Kidney epithelial cell (primary cell): ENCODE measurements around the gene OR2T29. TPM values are rescaled to one million over a fixed set of nuclear protein-coding genes. Genes with fewer than 3 reads are reported as not detected.
"Not testable (repeated sequence)": the region's sequence is repeated elsewhere in the genome, so short reads cannot be mapped to it uniquely, and the experiment has no call there.

Experiments
- DNase-seq: peaks from one replicate; pipeline ENCODE4 v3.0.0-alpha.2; 2010; ENCODE audit warnings: low read depth
- H3K27me3 ChIP-seq: 2 replicates; pipeline ENCODE4 v1.6.0; 2011; ENCODE audit warnings: low read length; ENCODE audit not compliant: control insufficient read depth, insufficient read depth
- H3K36me3 ChIP-seq: 2 replicates; pipeline ENCODE4 v1.5.1; 2011; ENCODE audit warnings: low read length; ENCODE audit not compliant: control insufficient read depth, insufficient read depth
- H3K4me3 ChIP-seq: 2 replicates; pipeline ENCODE4 v1.5.1; 2011; ENCODE audit warnings: low read depth, mild to moderate bottlenecking, control low read depth, low read length
- total RNA-seq: library from RNA; depleted of rRNA; stranded (reverse); fragments of >200 nt; gene quantifications from 2 replicates; pipeline ENCODE4 v1.2.3, GENCODE V29; 2015
- TF ChIP-seq, protein P1 (sequence below): IDR thresholded peaks from 2 replicates; pipeline ENCODE4 v1.5.1; 2011; ENCODE audit warnings: mild to moderate bottlenecking, moderate library complexity, low read length, control low read depth, inconsistent platforms; ENCODE audit not compliant: insufficient read depth, poor library complexity, severe bottlenecking

Gene OR2T29
- total RNA-seq, 1 donor from 2014 or later, result not detected

DNA sequence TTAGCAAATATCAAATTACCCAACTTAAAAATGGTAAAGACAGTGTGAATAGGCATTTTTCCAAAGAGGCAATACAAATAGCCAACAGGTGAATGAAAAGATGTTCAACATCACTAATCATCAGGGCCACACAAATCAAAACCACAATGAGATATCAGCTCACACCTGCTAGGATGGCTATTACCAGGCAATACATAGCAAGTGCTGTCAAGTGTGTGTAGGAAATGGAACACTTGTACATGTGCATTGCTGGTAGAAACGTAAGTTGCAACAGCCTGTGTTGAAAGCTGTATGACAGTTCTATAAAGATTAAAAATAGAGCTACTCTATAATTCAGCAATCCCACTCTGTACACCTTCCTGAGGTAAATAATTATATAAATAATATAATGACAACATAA lies 9.5 kb upstream of the OR2T29 start:
- not testable (repeated sequence) for H3K36me3 ChIP-seq, H3K27me3 ChIP-seq, H3K4me3 ChIP-seq, DNase-seq

DNA sequence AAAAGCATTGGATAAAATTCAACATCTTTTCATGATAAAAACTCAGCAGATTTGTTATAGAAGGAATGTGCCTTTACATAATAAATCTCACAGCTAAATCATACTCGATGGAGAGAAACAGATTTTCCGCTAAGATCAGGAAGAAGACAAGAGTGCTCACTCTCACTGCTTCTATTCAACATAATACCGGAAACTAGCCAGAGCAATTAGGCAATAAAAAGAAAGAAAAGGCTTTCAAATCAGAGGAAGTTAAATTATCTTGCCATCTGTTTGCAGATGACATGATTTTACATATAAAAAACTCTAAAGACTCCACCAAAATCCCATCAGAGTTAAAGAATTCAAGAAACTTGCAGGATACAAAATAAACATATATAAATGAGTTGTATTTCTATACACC lies 8.2 kb upstream of the OR2T29 start:
- not testable (repeated sequence) for H3K27me3 ChIP-seq, DNase-seq, H3K4me3 ChIP-seq, H3K36me3 ChIP-seq

DNA sequence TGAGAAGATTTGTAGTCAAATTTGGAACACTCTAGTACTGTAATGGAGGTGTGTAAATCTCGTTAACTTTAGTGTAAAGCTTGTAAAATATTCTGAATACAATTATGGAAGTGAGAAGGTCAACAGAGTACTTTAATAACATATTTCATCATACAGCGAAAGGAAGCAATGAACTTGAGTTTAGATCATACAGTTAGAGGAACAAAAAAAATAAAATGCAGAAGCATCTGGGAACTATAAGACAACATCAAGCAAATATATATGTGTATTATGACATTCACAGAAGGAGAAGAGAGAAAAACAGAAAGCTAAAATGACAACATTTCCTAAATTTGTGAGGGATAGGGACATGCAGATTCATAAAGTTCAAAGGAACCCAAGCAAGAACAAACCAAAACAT lies 6.5 kb upstream of the OR2T29 start:
- H3K4me3 ChIP-seq, H3K27me3 ChIP-seq, DNase-seq, H3K36me3 ChIP-seq: not testable (repeated sequence)

DNA sequence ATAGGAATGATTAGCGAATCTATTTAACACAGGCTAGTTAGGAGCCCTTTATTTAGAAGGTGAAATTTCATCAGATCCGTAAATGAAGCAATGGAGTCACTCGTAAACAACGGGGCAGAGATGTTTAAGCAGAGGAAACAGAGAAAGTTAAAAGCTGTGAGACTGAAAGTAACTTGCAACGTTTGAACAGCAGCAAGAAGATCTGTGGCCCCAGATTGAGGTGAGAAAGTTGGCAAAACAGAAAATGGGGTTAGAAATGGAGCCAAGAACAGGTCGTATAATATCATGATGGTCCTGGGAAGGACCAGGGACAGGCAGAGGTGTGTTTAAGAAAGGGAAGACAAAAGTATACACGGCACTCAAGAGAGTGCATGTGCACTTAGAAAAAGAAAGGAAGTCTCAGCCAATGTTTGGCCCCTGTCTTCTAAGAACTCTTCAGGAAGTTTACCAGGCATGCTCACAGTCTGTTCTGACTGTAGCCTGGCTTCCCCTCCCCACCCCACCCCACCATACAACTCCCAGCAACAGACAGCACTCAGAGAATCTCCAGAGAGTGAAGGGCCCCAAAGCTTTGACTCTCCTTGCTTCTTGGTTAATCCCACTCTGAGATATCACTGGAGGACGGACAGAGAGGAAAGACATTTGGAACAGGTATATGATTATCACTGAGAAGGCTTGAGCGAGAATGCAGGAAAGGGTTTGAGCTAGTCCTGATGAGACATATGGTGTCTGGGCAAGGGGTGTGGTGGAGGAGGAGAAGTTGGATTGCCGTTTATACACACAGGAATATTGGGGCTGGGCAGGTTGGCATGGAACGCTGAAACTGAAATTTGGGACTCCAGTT lies 3.2 kb upstream of the OR2T29 start:
- H3K4me3 ChIP-seq, H3K36me3 ChIP-seq, DNase-seq, H3K27me3 ChIP-seq: not testable (repeated sequence)

DNA sequence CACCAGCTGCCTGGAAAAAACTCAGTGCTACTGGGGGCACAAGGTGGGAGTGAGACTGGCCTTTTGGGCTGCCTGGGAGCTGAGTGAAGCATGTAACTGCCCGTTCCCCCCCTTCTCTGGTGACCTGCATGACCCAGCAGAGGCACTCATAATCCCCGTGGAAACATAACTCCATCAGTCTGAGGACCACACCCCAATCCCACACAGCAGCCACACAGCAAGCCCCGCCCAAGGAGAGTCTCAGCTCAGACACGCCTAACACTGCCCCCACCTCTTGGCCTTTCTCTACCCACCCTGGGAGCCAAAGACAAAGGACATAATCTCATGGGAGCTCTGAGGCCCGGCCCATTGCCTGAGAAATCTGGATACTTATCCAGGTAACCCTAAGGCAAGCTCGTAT lies 11.5 kb downstream of the OR2T29 start:
- not testable (repeated sequence) for H3K27me3 ChIP-seq, H3K36me3 ChIP-seq, DNase-seq, H3K4me3 ChIP-seq

DNA sequence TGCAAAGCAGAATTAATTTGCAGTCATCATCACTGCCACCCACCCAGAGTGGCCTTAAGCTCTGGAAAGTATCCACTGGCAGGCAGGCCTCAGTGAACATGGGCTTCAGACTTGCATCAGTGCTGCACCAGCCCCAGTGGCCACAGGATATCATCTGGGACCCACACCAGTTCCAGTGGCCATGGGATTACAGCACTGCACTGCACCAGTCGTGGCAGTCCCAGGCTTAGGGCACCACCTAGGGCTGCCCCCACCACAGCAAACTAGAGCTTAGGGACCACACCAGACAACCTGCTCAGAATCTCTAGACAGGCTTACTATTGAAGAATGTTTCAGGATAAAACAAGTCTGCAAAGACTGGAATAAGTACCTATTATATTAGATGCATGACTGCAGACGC lies 15.2 kb downstream of the OR2T29 start:
- H3K27me3 ChIP-seq, H3K4me3 ChIP-seq, H3K36me3 ChIP-seq, DNase-seq: not testable (repeated sequence)

DNA sequence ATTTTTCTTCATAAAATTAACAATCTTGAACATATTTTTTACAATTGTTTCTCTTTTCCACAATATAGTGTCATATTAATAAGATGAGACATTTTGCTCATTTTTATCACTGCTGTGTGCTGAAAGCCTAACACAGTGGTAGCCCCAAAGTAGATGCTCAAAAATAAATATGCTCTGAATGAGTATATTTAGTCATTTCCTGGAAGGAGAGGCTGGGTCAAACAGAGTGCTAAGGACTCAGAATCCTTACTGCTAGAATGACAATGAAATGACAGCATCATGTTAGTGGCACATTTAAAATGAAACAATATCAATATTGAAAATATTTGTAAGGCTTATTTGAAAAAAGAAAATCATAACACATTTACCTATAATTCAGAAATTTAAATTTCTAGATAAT lies 25.1 kb downstream of the OR2T29 start:
- H3K4me3 ChIP-seq, H3K27me3 ChIP-seq, H3K36me3 ChIP-seq, DNase-seq: not testable (repeated sequence)

DNA sequence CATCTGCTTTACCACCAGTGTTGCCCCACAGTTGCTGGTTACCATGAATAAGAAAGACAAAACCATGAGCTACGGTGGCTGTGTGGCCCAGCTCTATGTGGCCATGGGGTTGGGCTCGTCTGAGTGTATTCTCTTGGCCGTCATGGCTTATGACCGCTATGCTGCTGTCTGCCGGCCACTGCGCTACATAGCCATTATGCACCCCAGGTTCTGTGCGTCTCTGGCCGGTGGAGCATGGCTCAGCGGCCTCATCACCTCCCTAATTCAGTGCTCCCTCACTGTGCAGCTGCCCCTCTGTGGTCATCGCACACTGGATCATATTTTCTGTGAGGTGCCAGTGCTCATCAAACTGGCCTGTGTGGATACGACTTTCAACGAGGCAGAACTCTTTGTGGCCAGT lies 40.7 kb downstream of the OR2T29 start:
- no peak for DNase-seq
- Histone ChIP-seq H3K4me3 (no peak overlapping the region), H3K27me3 (no peaks in the 10 kb centered on the region), H3K36me3 (no peaks in the 10 kb centered on the region)
- TF ChIP-seq, protein P1, sequence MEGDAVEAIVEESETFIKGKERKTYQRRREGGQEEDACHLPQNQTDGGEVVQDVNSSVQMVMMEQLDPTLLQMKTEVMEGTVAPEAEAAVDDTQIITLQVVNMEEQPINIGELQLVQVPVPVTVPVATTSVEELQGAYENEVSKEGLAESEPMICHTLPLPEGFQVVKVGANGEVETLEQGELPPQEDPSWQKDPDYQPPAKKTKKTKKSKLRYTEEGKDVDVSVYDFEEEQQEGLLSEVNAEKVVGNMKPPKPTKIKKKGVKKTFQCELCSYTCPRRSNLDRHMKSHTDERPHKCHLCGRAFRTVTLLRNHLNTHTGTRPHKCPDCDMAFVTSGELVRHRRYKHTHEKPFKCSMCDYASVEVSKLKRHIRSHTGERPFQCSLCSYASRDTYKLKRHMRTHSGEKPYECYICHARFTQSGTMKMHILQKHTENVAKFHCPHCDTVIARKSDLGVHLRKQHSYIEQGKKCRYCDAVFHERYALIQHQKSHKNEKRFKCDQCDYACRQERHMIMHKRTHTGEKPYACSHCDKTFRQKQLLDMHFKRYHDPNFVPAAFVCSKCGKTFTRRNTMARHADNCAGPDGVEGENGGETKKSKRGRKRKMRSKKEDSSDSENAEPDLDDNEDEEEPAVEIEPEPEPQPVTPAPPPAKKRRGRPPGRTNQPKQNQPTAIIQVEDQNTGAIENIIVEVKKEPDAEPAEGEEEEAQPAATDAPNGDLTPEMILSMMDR, result no peak

DNA sequence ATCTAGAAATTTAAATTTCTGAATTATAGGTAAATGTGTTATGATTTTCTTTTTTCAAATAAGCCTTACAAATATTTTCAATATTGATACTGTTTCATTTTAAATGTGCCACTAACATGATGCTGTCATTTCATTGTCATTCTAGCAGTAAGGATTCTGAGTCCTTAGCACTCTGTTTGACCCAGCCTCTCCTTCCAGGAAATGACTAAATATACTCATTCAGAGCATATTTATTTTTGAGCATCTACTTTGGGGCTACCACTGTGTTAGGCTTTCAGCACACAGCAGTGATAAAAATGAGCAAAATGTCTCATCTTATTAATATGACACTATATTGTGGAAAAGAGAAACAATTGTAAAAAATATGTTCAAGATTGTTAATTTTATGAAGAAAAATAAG lies 52.4 kb downstream of the OR2T29 start:
- H3K36me3 ChIP-seq, DNase-seq, H3K4me3 ChIP-seq, H3K27me3 ChIP-seq: not testable (repeated sequence)

DNA sequence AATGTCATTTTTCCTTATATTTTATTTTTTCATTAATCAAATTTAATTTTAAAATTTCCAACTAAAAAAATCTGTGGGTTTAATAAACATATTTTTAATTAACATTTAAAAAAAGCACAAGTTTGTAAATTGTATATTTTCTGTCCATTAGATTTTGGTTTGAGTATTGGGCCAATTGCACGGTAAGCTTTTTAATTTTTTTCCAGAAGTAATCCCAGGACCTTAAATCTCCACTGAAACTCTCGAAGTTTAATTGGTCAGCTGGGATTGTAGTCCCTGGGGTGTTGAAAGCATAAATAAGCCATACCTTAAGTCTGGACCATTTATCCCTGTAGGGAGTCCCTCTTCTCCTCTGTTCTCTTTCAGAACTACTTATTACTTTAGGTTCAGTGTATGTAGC lies 54.8 kb downstream of the OR2T29 start, which contains the start of gene OR2G6:
TSS of gene OR2G6 (plus strand) at position 301 of the 400 bp plus-strand sequence. CDS start 13,574 bp downstream, outside the sequence.
- not testable (repeated sequence) for DNase-seq, H3K4me3 ChIP-seq, H3K36me3 ChIP-seq, H3K27me3 ChIP-seq

Other genes with a start within 250 kb of the OR2T29 start
- not detected in 2 replicates for gene OR2M7, start 238.2 kb downstream of the OR2T29 start, total RNA-seq
- gene OR14C36, start 214.0 kb downstream of the OR2T29 start, total RNA-seq, result not detected in 2 replicates
- gene OR2T4, start 201.1 kb downstream of the OR2T29 start, total RNA-seq, result not detected in 2 replicates
- gene OR2T6, start 187.0 kb downstream of the OR2T29 start, total RNA-seq, result not detected in 2 replicates
- gene OR2T1, start 159.7 kb downstream of the OR2T29 start, total RNA-seq, result not detected in 2 replicates
- not detected in 2 replicates for gene OR2T2, start 117.1 kb downstream of the OR2T29 start, total RNA-seq
- gene OR2T3, start 89.4 kb downstream of the OR2T29 start, total RNA-seq, result not detected in 2 replicates
- gene OR2T5, start 74.2 kb downstream of the OR2T29 start, total RNA-seq, result not detected in 2 replicates
- not detected in 2 replicates for gene OR2G6, start 54.7 kb downstream of the OR2T29 start, total RNA-seq
- not detected in 2 replicates for gene OR2T34, start 12.0 kb upstream of the OR2T29 start, total RNA-seq
- not detected in 2 replicates for gene OR2T10, start 34.9 kb upstream of the OR2T29 start, total RNA-seq
- not detected in 2 replicates for gene OR2T11, start 72.3 kb upstream of the OR2T29 start, total RNA-seq
- gene OR2T35, start 82.5 kb upstream of the OR2T29 start, total RNA-seq, result not detected in 2 replicates
- not detected in 2 replicates for gene OR2T27, start 92.8 kb upstream of the OR2T29 start, total RNA-seq
- gene OR14I1, start 140.0 kb upstream of the OR2T29 start, total RNA-seq, result not detected in 2 replicates
- gene LYPD8, start 193.0 kb upstream of the OR2T29 start, total RNA-seq, result not detected in 2 replicates